CD4-positive, alpha-beta T cell (primary cell): Measurements from ENCODE around the gene SLC12A9. TPM values are rescaled to one million over a fixed set of nuclear protein-coding genes. Genes with fewer than 3 reads are reported as not detected.

Experiments used
- ATAC-seq: fragments of 200-7000 bp; cut with Tn5 transposase; one replicate; pipeline ENCODE4 v1.10.0; 2022; ENCODE audit warnings: mild to moderate bottlenecking; ENCODE audit not compliant: poor library complexity
- CTCF ChIA-PET: fragments of 350-600 bp; sonication (Branson Sonifier 250); formaldehyde crosslinking; loops from one replicate; lab custom pipeline; 2021; ENCODE audit warnings: antibody characterized with exemption, inconsistent platforms; lab: Charles Lee
- POLR2A ChIA-PET: fragments of 350-600 bp; sonication (Branson Sonifier 250); formaldehyde crosslinking; loops from one replicate; lab custom pipeline; 2021; ENCODE audit warnings: antibody characterized with exemption, inconsistent platforms; lab: Charles Lee
- DNase-seq, 14 experiments: peaks; one replicate each; pipeline ENCODE4 v3.0.0-alpha.2; 2013 to 2020; ENCODE audit warnings: mixed read lengths in 2 of 14
- H3K27ac ChIP-seq, 2 donors: one replicate each; pipeline versions ENCODE4 v1.5.1 to v1.7.0; 2013; ENCODE audit warnings: low read length in 2 of 2, low read depth in 1 of 2, mild to moderate bottlenecking in 1 of 2
- H3K27me3 ChIP-seq, 2 experiments: 1 replicate in 1 of 2; 2 replicates in 1 of 2; pipeline versions ENCODE4 v1.6.1 to v1.7.0; 2013; ENCODE audit warnings: low read length in 2 of 2, control low read depth in 1 of 2, mild to moderate bottlenecking in 1 of 2, moderate library complexity in 1 of 2; ENCODE audit not compliant: insufficient read depth in 2 of 2, control insufficient read depth in 1 of 2
- H3K36me3 ChIP-seq: one replicate; pipeline ENCODE4 v1.6.1; 2013; ENCODE audit warnings: low read length, control low read depth; ENCODE audit not compliant: insufficient read depth
- H3K4me1 ChIP-seq: one replicate; pipeline ENCODE4 v1.6.1; 2013; ENCODE audit warnings: low read length, control low read depth; ENCODE audit not compliant: insufficient read depth
- H3K4me3 ChIP-seq: one replicate; pipeline ENCODE4 v1.5.1; 2013; ENCODE audit warnings: mild to moderate bottlenecking, low read length, moderate library complexity
- H3K9me3 ChIP-seq, 2 experiments: 1 replicate in 1 of 2; 2 replicates in 1 of 2; pipeline versions ENCODE4 v1.6.1 to v1.7.0; 2013; ENCODE audit warnings: low read length in 2 of 2, mild to moderate bottlenecking in 2 of 2, control low read depth in 1 of 2, moderate library complexity in 1 of 2; ENCODE audit not compliant: control insufficient read depth in 1 of 2, insufficient read depth in 1 of 2
- H3K27ac Mint-ChIP-seq: one replicate; pipeline ENCODE4 v1.8.0; 2020; ENCODE audit warnings: mixed read lengths
- H3K27me3 Mint-ChIP-seq: one replicate; pipeline ENCODE4 v1.8.0; 2021; ENCODE audit warnings: mixed read lengths
- H3K36me3 Mint-ChIP-seq: one replicate; pipeline ENCODE4 v1.8.0; 2021; ENCODE audit warnings: low read depth, mixed read lengths
- H3K4me1 Mint-ChIP-seq: one replicate; pipeline ENCODE4 v1.8.0; 2021; ENCODE audit warnings: low read depth, mixed read lengths
- H3K4me3 Mint-ChIP-seq: one replicate; pipeline ENCODE4 v1.8.0; 2020; ENCODE audit warnings: mild to moderate bottlenecking, mixed read lengths
- H3K9me3 Mint-ChIP-seq: one replicate; pipeline ENCODE4 v1.8.0; 2020; ENCODE audit warnings: mixed read lengths
- CTCF ChIP-seq: fragments of 200-600 bp; IDR thresholded peaks from one replicate; pipeline ENCODE4 v1.8.0; 2022; ENCODE audit warnings: antibody characterized with exemption, mild to moderate bottlenecking
- intact Hi-C, 2 experiments: fragments of 100-400 bp; cut with DNase I in 1 of 2; cut with micrococcal nuclease in 1 of 2; formaldehyde crosslinking; loops; one replicate each; pipeline versions ENCODE4 v1.15.1 to v1.9.0; 2023 to 2025; cut with DNase I, micrococcal nuclease
- total RNA-seq, 174 experiments: library from RNA in 2 of 174; stranded (reverse) in 2 of 174; gene quantifications; one replicate each; pipeline ENCODE4 v1.2.3 and lab custom pipeline; 2021 to 2026

The SLC12A9 gene
- total RNA-seq, 2 experiments from 2014 or later: 26.3 to 28.2 TPM

GRCh38 chr7:100819586-100819985 lies 32.9 kb upstream of the SLC12A9 start:
- H3K36me3 Mint-ChIP-seq: no peaks in the 10 kb centered on the region
- H3K9me3 Mint-ChIP-seq: no peaks in the 10 kb centered on the region

GRCh38 chr7:100822236-100823139 lies 30.0 kb upstream of the SLC12A9 start:
- no peak overlapping the region for H3K27ac Mint-ChIP-seq

More at GRCh38 chr7:100819586-100819985, 32.9 kb upstream of the SLC12A9 start:
- Mint-ChIP-seq H3K27ac (no peak overlapping the region), H3K4me1 (no peaks in the 10 kb centered on the region), H3K4me3 (no peak overlapping the region), H3K27me3 (peaks cover 9% of the 10 kb centered on the region)
- ChIA-PET POLR2A (no interaction called here), CTCF (no interaction called here)
- Histone ChIP-seq H3K4me3 (no peak overlapping the region), H3K9me3 (no peaks in the 10 kb centered on the region), H3K27ac (no peak overlapping the region), H3K27me3 (peaks cover 1 to 3% of the 10 kb centered on the region in 2 experiments), H3K4me1 (no peaks in the 10 kb centered on the region), H3K36me3 (no peaks in the 10 kb centered on the region)
- ATAC-seq: no peak
- no peak for TF ChIP-seq CTCF
- intact Hi-C loops: no loop called here
- DNase-seq: no peak

GRCh38 chr7:100823140-100823525 lies 29.4 kb upstream of the SLC12A9 start:
- Mint-ChIP-seq H3K4me1 (peaks cover 19% of the 10 kb centered on the region), H3K27ac (no peak overlapping the region), H3K9me3 (no peaks in the 10 kb centered on the region), H3K4me3 (no peak overlapping the region), H3K27me3 (peaks cover 33% of the 10 kb centered on the region), H3K36me3 (no peaks in the 10 kb centered on the region)
- ChIA-PET POLR2A (no interaction called here), CTCF (no interaction called here)
- DNase-seq (no peak), ATAC-seq (no peak)
- no peak for TF ChIP-seq CTCF
- Histone ChIP-seq H3K27ac (no peak overlapping the region), H3K4me1 (peaks cover 21% of the 10 kb centered on the region), H3K36me3 (no peaks in the 10 kb centered on the region), H3K9me3 (peaks cover 0 to 7% of the 10 kb centered on the region in 2 experiments), H3K27me3 (peaks cover 26 to 32% of the 10 kb centered on the region in 2 experiments), H3K4me3 (no peak overlapping the region)
- intact Hi-C loops: no loop called here

More at GRCh38 chr7:100822236-100823139, 30.0 kb upstream of the SLC12A9 start:
- Histone ChIP-seq H3K4me3 (no peak overlapping the region), H3K27ac (no peak overlapping the region), H3K4me1 (peaks cover 15% of the 10 kb centered on the region), H3K27me3 (peaks cover 20 to 25% of the 10 kb centered on the region in 2 experiments), H3K9me3 (peaks cover 0 to under 1% of the 10 kb centered on the region in 2 experiments), H3K36me3 (no peaks in the 10 kb centered on the region)
- Mint-ChIP-seq H3K4me1 (peaks cover 13% of the 10 kb centered on the region), H3K27me3 (peaks cover 27% of the 10 kb centered on the region), H3K36me3 (no peaks in the 10 kb centered on the region), H3K4me3 (no peak overlapping the region), H3K9me3 (no peaks in the 10 kb centered on the region)
- ATAC-seq: no peak
- DNase-seq: no peak
- POLR2A ChIA-PET: no interaction called here
- intact Hi-C loops: no loop called here
- CTCF ChIA-PET: no interaction called here
- TF ChIP-seq CTCF: no peak
